Measurements from ENCODE around the gene TNRC6B. TPM values are rescaled to one million over a fixed set of nuclear protein-coding genes. Genes with fewer than 3 reads are reported as not detected.
"Not testable (repeated sequence)": the region's sequence is repeated elsewhere in the genome, so short reads cannot be mapped to it uniquely, and the experiment has no call there.

Gene TNRC6B
- total and polyA plus RNA-seq, 7 donors = 0.60 to 51.8 (median 26.5) TPM

- H3K36me3 ChIP-seq = peaks cover 0 to 7% (median 0%) of the 10 kb centered on the region in 4 donors
- intact Hi-C loops (cut with DNase I) = no loop called here
- TF ChIP-seq POLR2A (IDR thresholded peaks at IDR 0.05) = no peak
- no peak for TF ChIP-seq EP300 (IDR thresholded peaks at IDR 0.05)
- TF ChIP-seq POLR2AphosphoS5 (IDR thresholded peaks at IDR 0.05) = no peak
- no peak for TF ChIP-seq CTCF (IDR thresholded peaks at IDR 0.05)
- H3K4me3 ChIP-seq = no peak overlapping the region
- H3K9me3 ChIP-seq = no peaks in the 10 kb centered on the region
- no peak for DNase-seq
- no peaks in the 10 kb centered on the region for H3K27me3 ChIP-seq
- H3K27ac ChIP-seq = no peak overlapping the region
- WGBS, 2 donors = 17 to 66% methylated on average over 4 of the region's 4 CpGs
- H3K4me1 ChIP-seq = peaks cover 0 to 17% (median 2%) of the 10 kb centered on the region in 4 donors
Measured at GRCh38 chr22:40157330-40157945, 20.3 kb upstream of the TNRC6B start.

- H3K9me3 ChIP-seq = no peaks in the 10 kb centered on the region
- 66 to 74% methylated on average over 1 of the region's 1 CpG for WGBS, 2 donors
- H3K4me3 ChIP-seq = no peak overlapping the region
- peaks cover 0 to 11% (median under 1%) of the 10 kb centered on the region in 4 donors for H3K4me1 ChIP-seq
- no peak overlapping the region for H3K27ac ChIP-seq
- peaks cover 0 to 18% (median 0%) of the 10 kb centered on the region in 4 donors for H3K36me3 ChIP-seq
- TF ChIP-seq POLR2A (IDR thresholded peaks at IDR 0.05) (no peak), EP300 (IDR thresholded peaks at IDR 0.05) (no peak), CTCF (IDR thresholded peaks at IDR 0.05) (no peak), POLR2AphosphoS5 (IDR thresholded peaks at IDR 0.05) (no peak)
- H3K27me3 ChIP-seq = no peaks in the 10 kb centered on the region
- intact Hi-C loops (cut with DNase I) = no loop called here
- no peak for DNase-seq
Measured at GRCh38 chr22:40161194-40161593, 16.5 kb upstream of the TNRC6B start.

- H3K4me1 ChIP-seq; DNase-seq; H3K27ac ChIP-seq; H3K27me3 ChIP-seq; H3K4me3 ChIP-seq; H3K9me3 ChIP-seq; intact Hi-C loops (cut with DNase I): not testable (repeated sequence)
- peaks cover 0 to 17% (median 0%) of the 10 kb centered on the region in 4 donors for H3K36me3 ChIP-seq
- WGBS, 2 donors = 96 to 99% methylated on average over 2 of the region's 2 CpGs
Measured at GRCh38 chr22:40165537-40165936, 12.2 kb upstream of the TNRC6B start.

- no peaks in the 10 kb centered on the region for H3K36me3 ChIP-seq
- WGBS, 2 donors = 90 to 91% methylated on average over 12 of the region's 12 CpGs
- no peaks in the 10 kb centered on the region for H3K27me3 ChIP-seq
- H3K4me1 ChIP-seq = peaks cover 0 to 43% (median 37%) of the 10 kb centered on the region in 4 donors
- TF ChIP-seq POLR2AphosphoS5 (IDR thresholded peaks at IDR 0.05) (peak in 1 of 4 donors; percentile 32), POLR2A (IDR thresholded peaks at IDR 0.05) (no peak)
- DNase-seq = no peak
- intact Hi-C loops (cut with DNase I) = loop anchor here (2.0 to 10.0 kb wide), 5 partner anchors 47 to 643 kb away; partner anchors contain the start of genes ADSL and RPS19BP1
- peak overlapping the region; percentile 80 to 90 (median 81) for H3K27ac ChIP-seq
- no peaks in the 10 kb centered on the region for H3K9me3 ChIP-seq
- H3K4me3 ChIP-seq = no peak overlapping the region
Measured at GRCh38 chr22:40175611-40176244, 2.0 kb upstream of the TNRC6B start.

GRCh38 chr22:40176921-40177737 lies 596 bp upstream of the TNRC6B start:
- H3K4me1 ChIP-seq = peaks cover 0 to 57% (median 51%) of the 10 kb centered on the region in 4 donors
- no peaks in the 10 kb centered on the region for H3K27me3 ChIP-seq
- H3K9me3 ChIP-seq = no peaks in the 10 kb centered on the region
- no peak for TF ChIP-seq EP300 (IDR thresholded peaks at IDR 0.05)
- peak in 1 of 4 donors; percentile 35 for TF ChIP-seq POLR2AphosphoS5 (IDR thresholded peaks at IDR 0.05)
- intact Hi-C loops (cut with DNase I) = loop anchor here (2.0 to 10.0 kb wide), 5 partner anchors 45 to 645 kb away; partner anchors contain the start of genes ADSL and RPS19BP1
- H3K4me3 ChIP-seq = peak overlapping the region; percentile 18 to 71 (median 54)
- no peaks in the 10 kb centered on the region for H3K36me3 ChIP-seq
- no peak for DNase-seq
- 27 to 36% methylated on average over 14 of the region's 14 CpGs for WGBS, 2 donors
- H3K27ac ChIP-seq = peak overlapping the region; percentile 80 to 90 (median 81)
